DND-41 (cell line): ENCODE data around the gene KRT77.

Experiments used
- ATAC-seq: fragments of 200-7000 bp; cut with Tn5 transposase; 3 replicates; pipeline ENCODE4 v1.9.1; 2021; ENCODE audit warnings: low read depth; ENCODE audit not compliant: insufficient read depth
- DNase-seq: peaks from one replicate; pipeline ENCODE4 v3.0.0-alpha.2; 2020
- H2AFZ ChIP-seq: 2 replicates; pipeline ENCODE4 v1.6.0; 2012; ENCODE audit warnings: low read depth, low read length
- H3K27ac ChIP-seq: 2 replicates; pipeline ENCODE4 v1.5.1; 2012; ENCODE audit warnings: low read length, inconsistent platforms
- H3K27me3 ChIP-seq: fragments of 200-600 bp; sonication (generic); 2 replicates; pipeline ENCODE4 v1.6.0; 2012; ENCODE audit warnings: low read length, mild to moderate bottlenecking, inconsistent platforms; ENCODE audit not compliant: insufficient read depth, poor library complexity
- H3K36me3 ChIP-seq: 2 replicates; pipeline ENCODE4 v1.5.1; 2012; ENCODE audit warnings: low read length, inconsistent platforms; ENCODE audit not compliant: insufficient read depth
- H3K4me1 ChIP-seq: 2 replicates; pipeline ENCODE4 v1.5.1; 2012; ENCODE audit warnings: mild to moderate bottlenecking, low read length; ENCODE audit not compliant: insufficient read depth
- H3K4me2 ChIP-seq: 2 replicates; pipeline ENCODE4 v1.6.0; 2012; ENCODE audit warnings: mild to moderate bottlenecking, moderate library complexity, low read length, inconsistent platforms; ENCODE audit not compliant: insufficient read depth
- H3K4me3 ChIP-seq, 2 experiments: fragments of 200-600 bp in 1 of 2; shearing (Covaris generic) in 1 of 2; 2 replicates each; pipeline ENCODE4 v1.5.1; 2012 to 2016; ENCODE audit warnings: inconsistent platforms in 2 of 2, low read length in 2 of 2, mild to moderate bottlenecking in 2 of 2, low read depth in 1 of 2, moderate library complexity in 1 of 2
- H3K79me2 ChIP-seq: 2 replicates; pipeline ENCODE4 v1.6.0; 2012; ENCODE audit warnings: low read length, inconsistent platforms; ENCODE audit not compliant: insufficient read depth
- H3K9ac ChIP-seq: 2 replicates; pipeline ENCODE4 v1.6.0; 2012; ENCODE audit warnings: low read depth, mild to moderate bottlenecking, inconsistent platforms, low read length, moderate library complexity
- H3K9me3 ChIP-seq: 2 replicates; pipeline ENCODE4 v1.5.1; 2012; ENCODE audit warnings: low read length, moderate library complexity, mild to moderate bottlenecking, inconsistent platforms; ENCODE audit not compliant: insufficient read depth, severe bottlenecking
- H4K20me1 ChIP-seq: 2 replicates; pipeline ENCODE4 v1.6.0; 2012; ENCODE audit warnings: low read length; ENCODE audit not compliant: insufficient read depth
- CTCF ChIP-seq: IDR thresholded peaks from 2 replicates; pipeline ENCODE4 v1.5.1; 2012; ENCODE audit warnings: borderline replicate concordance, low read length, moderate library complexity, mild to moderate bottlenecking; ENCODE audit not compliant: poor library complexity, severe bottlenecking; ENCODE audit errors: extremely low read depth
- EZH2 ChIP-seq: IDR thresholded peaks from 3 replicates; pipeline ENCODE4 v1.6.1; 2012; ENCODE audit warnings: borderline replicate concordance, low read depth, mild to moderate bottlenecking, moderate library complexity, low read length, inconsistent platforms; ENCODE audit not compliant: severe bottlenecking

Gene KRT77

DNA sequence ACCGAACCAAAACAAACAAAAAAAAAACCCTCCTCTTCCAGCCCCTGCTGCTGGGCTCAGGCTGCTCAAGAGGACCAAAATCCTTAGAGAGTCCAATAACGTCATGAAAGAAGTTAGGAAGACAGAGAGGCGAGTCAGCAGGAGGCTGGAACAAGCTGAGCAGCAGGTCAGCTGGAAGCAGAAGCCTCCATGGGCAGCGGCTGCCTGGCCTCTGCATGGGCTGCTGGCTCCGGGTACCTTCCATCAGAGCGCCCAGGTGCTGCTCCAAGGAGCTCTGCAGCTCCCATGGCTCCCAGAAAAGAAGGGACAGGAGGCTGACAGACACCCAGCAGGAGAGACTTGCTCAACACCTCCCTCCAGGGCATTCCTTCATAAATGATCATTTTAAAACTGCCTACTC is 48.1 kb downstream of the KRT77 start:
- H3K4me1 ChIP-seq, result no peaks in the 10 kb centered on the region

DNA sequence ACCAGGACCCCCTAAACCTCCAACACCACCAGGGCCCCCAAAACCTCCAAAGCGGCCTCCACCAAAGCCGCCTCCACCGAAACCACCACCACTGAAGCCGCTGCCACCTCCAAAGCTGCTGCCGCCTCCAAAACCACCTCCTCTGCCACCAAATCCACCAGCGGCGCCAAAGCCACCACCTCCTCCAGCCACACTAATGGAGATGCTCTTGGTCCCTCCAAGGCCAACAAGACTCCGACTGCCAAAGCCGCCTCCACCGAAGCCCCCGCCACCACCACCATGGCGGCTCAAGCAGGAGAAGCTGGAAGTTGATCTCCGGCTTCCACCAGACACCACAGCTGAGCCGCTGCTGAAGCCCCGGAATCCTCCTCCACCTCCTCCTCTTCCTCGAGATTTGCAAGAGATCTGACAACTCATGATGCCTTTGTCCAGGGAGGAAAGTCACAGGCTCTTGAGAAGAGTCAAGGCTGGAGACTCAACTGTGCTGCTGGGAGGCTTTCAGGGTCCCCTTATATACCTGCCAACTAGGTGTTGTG is 51.5 kb downstream of the KRT77 start, which contains the start of gene KRT2:
TSS of gene KRT2 (minus strand) at position 486 of the 536 bp plus-strand sequence. CDS start at position 417, 69 bp downstream.
- H3K4me3 ChIP-seq, result no peak within 1 kb of the TSS
- no peak within 1 kb of the TSS for H2AFZ ChIP-seq
- peaks cover 2% of the 10 kb centered on the region for H3K27me3 ChIP-seq
- H3K36me3 ChIP-seq, result no peaks in the 10 kb centered on the region
- H3K9ac ChIP-seq, result no peak within 1 kb of the TSS
- DNase-seq (no peak), ATAC-seq (no peak)
- no peaks in the 10 kb centered on the region for H3K4me1 ChIP-seq
- no peak for TF ChIP-seq EZH2
- no peak for TF ChIP-seq CTCF
- no peaks in the 10 kb centered on the region for H3K9me3 ChIP-seq
- no peak within 1 kb of the TSS for H3K27ac ChIP-seq
- no peaks in the 10 kb centered on the region for H4K20me1 ChIP-seq
- no peaks in the 10 kb centered on the region for H3K79me2 ChIP-seq
- no peak within 1 kb of the TSS for H3K4me2 ChIP-seq

More for the DNA sequence above, 48.1 kb downstream of the KRT77 start:
- no peak overlapping the region for H2AFZ ChIP-seq
- H3K9ac ChIP-seq, result no peak overlapping the region
- H3K27ac ChIP-seq, result no peak overlapping the region
- no peaks in the 10 kb centered on the region for H4K20me1 ChIP-seq
- no peak for DNase-seq
- H3K9me3 ChIP-seq, result no peaks in the 10 kb centered on the region
- no peak overlapping the region for H3K4me3 ChIP-seq
- TF ChIP-seq EZH2 (no peak), CTCF (no peak)
- ATAC-seq, result no peak
- no peak overlapping the region for H3K4me2 ChIP-seq
- no peaks in the 10 kb centered on the region for H3K36me3 ChIP-seq
- H3K79me2 ChIP-seq, result no peaks in the 10 kb centered on the region
- H3K27me3 ChIP-seq, result peaks cover 9% of the 10 kb centered on the region

DNA sequence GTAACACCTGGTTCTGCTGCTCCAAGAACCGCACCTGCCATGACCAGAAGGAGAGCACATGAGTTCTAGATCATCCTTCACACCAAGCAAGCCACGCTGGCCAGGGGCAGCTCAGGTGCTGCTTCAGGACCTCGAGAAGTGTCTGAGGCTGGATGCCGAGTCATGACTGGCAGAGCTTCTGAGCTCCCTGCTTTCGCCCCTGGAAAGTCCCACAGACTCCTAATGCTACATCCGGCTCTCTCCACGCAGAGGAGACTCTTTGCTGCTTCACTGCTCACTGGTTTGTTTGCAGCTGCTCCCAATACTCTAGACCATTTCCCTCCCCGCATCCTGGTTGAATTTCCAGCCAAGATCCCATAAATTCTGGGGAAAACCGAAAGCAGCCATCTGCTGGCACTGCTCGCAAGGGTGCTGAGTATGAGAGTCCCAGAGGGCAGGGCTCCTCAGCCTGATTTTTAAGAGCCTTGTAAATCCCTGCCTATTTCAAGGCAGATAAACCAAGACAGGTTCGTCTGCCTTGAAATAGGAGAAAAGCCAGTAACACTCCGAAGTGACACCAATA is 52.7 kb downstream of the KRT77 start:
- ATAC-seq, result no peak
- Histone ChIP-seq H3K9ac (no peak overlapping the region), H3K4me3 (no peak overlapping the region)

More for the DNA sequence above, 52.7 kb downstream of the KRT77 start:
- no peak overlapping the region for H3K27ac ChIP-seq
- H3K4me1 ChIP-seq, result no peaks in the 10 kb centered on the region
- no peaks in the 10 kb centered on the region for H3K9me3 ChIP-seq
- no peaks in the 10 kb centered on the region for H3K36me3 ChIP-seq
- no peak for DNase-seq
- H3K4me2 ChIP-seq, result no peak overlapping the region
- TF ChIP-seq CTCF (no peak), EZH2 (no peak)
- peaks cover 7% of the 10 kb centered on the region for H3K27me3 ChIP-seq
- H2AFZ ChIP-seq, result no peak overlapping the region
- H3K79me2 ChIP-seq, result no peaks in the 10 kb centered on the region
- H4K20me1 ChIP-seq, result no peaks in the 10 kb centered on the region
